ENCODE data around the gene PRUNE2. TPM values are rescaled to one million over a fixed set of nuclear protein-coding genes. Genes with fewer than 3 reads are reported as not detected.

The PRUNE2 gene
- polyA plus RNA-seq, 1 of the 3 experiments (the other 2 are of a cell fraction), result 13.0 TPM

DNA sequence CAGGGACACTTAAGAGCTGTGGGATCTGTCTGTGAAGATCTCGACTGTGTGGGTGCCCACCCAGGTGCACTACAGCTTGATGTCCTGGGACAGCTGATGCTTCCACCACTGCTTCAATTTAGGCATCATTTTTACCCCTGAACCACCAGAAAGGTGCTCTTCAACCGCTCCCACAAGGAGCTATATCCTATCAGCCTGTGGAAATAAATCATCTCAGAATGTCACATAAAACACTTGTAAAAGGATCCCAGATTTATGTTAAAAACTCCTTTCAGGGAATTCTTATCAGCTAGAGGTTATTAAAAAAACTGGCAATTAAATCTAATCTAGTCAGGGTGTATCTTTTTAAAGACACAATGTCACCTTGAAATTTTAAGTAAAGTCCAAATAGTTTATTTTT, 224.4 kb downstream of the PRUNE2 start:
- H3K4me2 ChIP-seq, result peak overlapping the region; percentile 46
- H3K27me3 ChIP-seq (ENCODE audit: insufficient read depth), result no peaks in the 10 kb centered on the region
- TF ChIP-seq FOXJ3 (CRISPR knock-in tag; IDR thresholded peaks at IDR 0.05), result no peak
- TF ChIP-seq, protein P1, sequence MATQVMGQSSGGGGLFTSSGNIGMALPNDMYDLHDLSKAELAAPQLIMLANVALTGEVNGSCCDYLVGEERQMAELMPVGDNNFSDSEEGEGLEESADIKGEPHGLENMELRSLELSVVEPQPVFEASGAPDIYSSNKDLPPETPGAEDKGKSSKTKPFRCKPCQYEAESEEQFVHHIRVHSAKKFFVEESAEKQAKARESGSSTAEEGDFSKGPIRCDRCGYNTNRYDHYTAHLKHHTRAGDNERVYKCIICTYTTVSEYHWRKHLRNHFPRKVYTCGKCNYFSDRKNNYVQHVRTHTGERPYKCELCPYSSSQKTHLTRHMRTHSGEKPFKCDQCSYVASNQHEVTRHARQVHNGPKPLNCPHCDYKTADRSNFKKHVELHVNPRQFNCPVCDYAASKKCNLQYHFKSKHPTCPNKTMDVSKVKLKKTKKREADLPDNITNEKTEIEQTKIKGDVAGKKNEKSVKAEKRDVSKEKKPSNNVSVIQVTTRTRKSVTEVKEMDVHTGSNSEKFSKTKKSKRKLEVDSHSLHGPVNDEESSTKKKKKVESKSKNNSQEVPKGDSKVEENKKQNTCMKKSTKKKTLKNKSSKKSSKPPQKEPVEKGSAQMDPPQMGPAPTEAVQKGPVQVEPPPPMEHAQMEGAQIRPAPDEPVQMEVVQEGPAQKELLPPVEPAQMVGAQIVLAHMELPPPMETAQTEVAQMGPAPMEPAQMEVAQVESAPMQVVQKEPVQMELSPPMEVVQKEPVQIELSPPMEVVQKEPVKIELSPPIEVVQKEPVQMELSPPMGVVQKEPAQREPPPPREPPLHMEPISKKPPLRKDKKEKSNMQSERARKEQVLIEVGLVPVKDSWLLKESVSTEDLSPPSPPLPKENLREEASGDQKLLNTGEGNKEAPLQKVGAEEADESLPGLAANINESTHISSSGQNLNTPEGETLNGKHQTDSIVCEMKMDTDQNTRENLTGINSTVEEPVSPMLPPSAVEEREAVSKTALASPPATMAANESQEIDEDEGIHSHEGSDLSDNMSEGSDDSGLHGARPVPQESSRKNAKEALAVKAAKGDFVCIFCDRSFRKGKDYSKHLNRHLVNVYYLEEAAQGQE (IDR thresholded peaks at IDR 0.05; ENCODE audit: low read depth, low read length), result no peak
- no peak for TF ChIP-seq POLR2AphosphoS5 (IDR thresholded peaks at IDR 0.05; ENCODE audit: low read depth, low read length)
- no peak for TF ChIP-seq MEF2A (IDR thresholded peaks at IDR 0.05; ENCODE audit: borderline replicate concordance, low read depth)
- no peak for TF ChIP-seq FOXM1 (IDR thresholded peaks at IDR 0.05; ENCODE audit: low read depth)
- TF ChIP-seq, protein P2, sequence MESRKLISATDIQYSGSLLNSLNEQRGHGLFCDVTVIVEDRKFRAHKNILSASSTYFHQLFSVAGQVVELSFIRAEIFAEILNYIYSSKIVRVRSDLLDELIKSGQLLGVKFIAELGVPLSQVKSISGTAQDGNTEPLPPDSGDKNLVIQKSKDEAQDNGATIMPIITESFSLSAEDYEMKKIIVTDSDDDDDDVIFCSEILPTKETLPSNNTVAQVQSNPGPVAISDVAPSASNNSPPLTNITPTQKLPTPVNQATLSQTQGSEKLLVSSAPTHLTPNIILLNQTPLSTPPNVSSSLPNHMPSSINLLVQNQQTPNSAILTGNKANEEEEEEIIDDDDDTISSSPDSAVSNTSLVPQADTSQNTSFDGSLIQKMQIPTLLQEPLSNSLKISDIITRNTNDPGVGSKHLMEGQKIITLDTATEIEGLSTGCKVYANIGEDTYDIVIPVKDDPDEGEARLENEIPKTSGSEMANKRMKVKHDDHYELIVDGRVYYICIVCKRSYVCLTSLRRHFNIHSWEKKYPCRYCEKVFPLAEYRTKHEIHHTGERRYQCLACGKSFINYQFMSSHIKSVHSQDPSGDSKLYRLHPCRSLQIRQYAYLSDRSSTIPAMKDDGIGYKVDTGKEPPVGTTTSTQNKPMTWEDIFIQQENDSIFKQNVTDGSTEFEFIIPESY (IDR thresholded peaks at IDR 0.05; ENCODE audit: borderline replicate concordance, low read depth), result no peak
- TF ChIP-seq EP300 (IDR thresholded peaks at IDR 0.05; ENCODE audit: borderline replicate concordance in 1 of 2, low read depth in 1 of 2, low read length in 1 of 2), result no peak
- no peaks in the 10 kb centered on the region for H4K20me1 ChIP-seq (ENCODE audit: insufficient read depth)
- no peak for DNase-seq
- POLR2A ChIA-PET, result no interaction called here
- WGBS (ENCODE audit: low lambda C conversion rate), result 8% methylated on average over 2 of the region's 2 CpGs
- H3K27ac ChIP-seq (ENCODE audit: low read depth in 2 of 2, low read length in 1 of 2), result peak overlapping the region in 1 of 2 experiments; percentile 39; a peak in 1 of 4 replicates
- no peaks in the 10 kb centered on the region for H3K9me2 ChIP-seq
- no peaks in the 10 kb centered on the region for H3K36me3 ChIP-seq (replicated peaks in 1 of 2; ENCODE audit: control insufficient read depth in 1 of 2, insufficient read depth in 2 of 2, low read length in 1 of 2)
- no peaks in the 10 kb centered on the region; the same call in 1 of the 2 replicates for H3K79me2 ChIP-seq (ENCODE audit: insufficient read depth)
- no peaks in the 10 kb centered on the region for H3K9me3 ChIP-seq
- H3F3A ChIP-seq (replicated peaks; ENCODE audit: insufficient read depth), result peaks cover 19% of the 10 kb centered on the region
- H3K4me1 ChIP-seq (ENCODE audit: control insufficient read depth in 1 of 2, insufficient read depth in 2 of 2, low read depth in 1 of 2, low read length in 1 of 2), result 0 out of 4 replicates have a peak, but pooled peaks cover 0 to 4% of the 10 kb centered on the region in 2 experiments
- H2AFZ ChIP-seq (ENCODE audit: low read depth), result peak overlapping the region; percentile 47
- peak overlapping the region; percentile 34; the same call in 1 of the 2 replicates for H3K9ac ChIP-seq
- CTCF ChIA-PET, result no interaction called here
- peak overlapping the region; percentile 13 to 18; a peak in 2 of 4 replicates for H3K4me3 ChIP-seq (ENCODE audit: low read depth in 2 of 2, low read length in 1 of 2)

DNA sequence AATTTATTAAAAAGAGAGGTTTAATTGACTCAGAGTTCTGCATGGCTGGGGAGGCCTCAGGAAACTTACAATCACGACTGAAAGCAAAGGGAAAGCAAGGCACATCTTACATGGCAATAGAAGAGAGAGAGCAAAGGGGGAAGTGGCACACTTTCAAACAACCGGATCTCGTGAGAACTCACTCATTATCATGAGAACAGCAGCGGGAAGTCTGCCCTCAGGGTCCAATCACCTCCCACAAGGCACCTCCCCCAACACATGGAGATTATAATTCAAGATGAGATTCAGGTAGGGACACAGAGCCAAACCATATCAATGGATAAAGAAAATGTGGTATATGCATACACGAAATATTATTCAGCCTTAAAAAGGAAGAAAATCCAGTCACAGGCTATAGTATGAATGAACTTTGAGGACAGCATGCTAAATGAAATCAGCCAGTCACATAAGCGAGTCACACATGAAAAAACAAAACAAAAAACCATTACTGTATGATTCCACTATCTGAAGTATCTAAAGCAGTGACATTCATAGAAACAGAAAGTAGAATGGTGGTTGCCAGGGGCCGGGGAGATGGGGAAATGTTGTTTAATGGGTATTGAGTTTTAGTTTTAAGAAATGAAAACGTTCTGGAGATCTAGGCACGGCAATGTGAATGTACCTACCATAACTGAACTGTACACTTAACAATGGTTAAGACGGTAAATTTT, 225.0 kb downstream of the PRUNE2 start:
- WGBS (ENCODE audit: low lambda C conversion rate), result 6% methylated on average over 10 of the region's 10 CpGs
- H4K20me1 ChIP-seq (ENCODE audit: insufficient read depth), result no peaks in the 10 kb centered on the region
- no peaks in the 10 kb centered on the region for H3K9me2 ChIP-seq
- DNase-seq, result no peak
- H3K79me2 ChIP-seq (ENCODE audit: insufficient read depth), result no peaks in the 10 kb centered on the region; the same call in 1 of the 2 replicates
- H3K4me2 ChIP-seq, result peak overlapping the region; percentile 46
- peak overlapping the region; percentile 34; the same call in 1 of the 2 replicates for H3K9ac ChIP-seq
- H3K4me3 ChIP-seq (ENCODE audit: low read depth in 2 of 2, low read length in 1 of 2), result peak overlapping the region; percentile 13 to 18; a peak in 2 of 4 replicates
- peak overlapping the region in 1 of 2 experiments; percentile 39; a peak in 1 of 4 replicates for H3K27ac ChIP-seq (ENCODE audit: low read depth in 2 of 2, low read length in 1 of 2)
- no peaks in the 10 kb centered on the region for H3K9me3 ChIP-seq
- H2AFZ ChIP-seq (ENCODE audit: low read depth), result peak overlapping the region; percentile 47
- no peaks in the 10 kb centered on the region for H3K27me3 ChIP-seq (ENCODE audit: insufficient read depth)
- POLR2A ChIA-PET, result no interaction called here
- H3K36me3 ChIP-seq (replicated peaks in 1 of 2; ENCODE audit: control insufficient read depth in 1 of 2, insufficient read depth in 2 of 2, low read length in 1 of 2), result no peaks in the 10 kb centered on the region
- CTCF ChIA-PET, result no interaction called here
- 0 out of 4 replicates have a peak, but pooled peaks cover 0 to 4% of the 10 kb centered on the region in 2 experiments for H3K4me1 ChIP-seq (ENCODE audit: control insufficient read depth in 1 of 2, insufficient read depth in 2 of 2, low read depth in 1 of 2, low read length in 1 of 2)
- peaks cover 16% of the 10 kb centered on the region for H3F3A ChIP-seq (replicated peaks; ENCODE audit: insufficient read depth)
- no peak for TF ChIP-seq RXRA (IDR thresholded peaks at IDR 0.05; ENCODE audit: borderline replicate concordance, low read depth)
- TF ChIP-seq FOXM1 (IDR thresholded peaks at IDR 0.05; ENCODE audit: low read depth), result no peak
- TF ChIP-seq, protein P3, sequence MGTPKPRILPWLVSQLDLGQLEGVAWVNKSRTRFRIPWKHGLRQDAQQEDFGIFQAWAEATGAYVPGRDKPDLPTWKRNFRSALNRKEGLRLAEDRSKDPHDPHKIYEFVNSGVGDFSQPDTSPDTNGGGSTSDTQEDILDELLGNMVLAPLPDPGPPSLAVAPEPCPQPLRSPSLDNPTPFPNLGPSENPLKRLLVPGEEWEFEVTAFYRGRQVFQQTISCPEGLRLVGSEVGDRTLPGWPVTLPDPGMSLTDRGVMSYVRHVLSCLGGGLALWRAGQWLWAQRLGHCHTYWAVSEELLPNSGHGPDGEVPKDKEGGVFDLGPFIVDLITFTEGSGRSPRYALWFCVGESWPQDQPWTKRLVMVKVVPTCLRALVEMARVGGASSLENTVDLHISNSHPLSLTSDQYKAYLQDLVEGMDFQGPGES (IDR thresholded peaks at IDR 0.05; ENCODE audit: low read depth, low read length), result no peak
- TF ChIP-seq RFX5 (IDR thresholded peaks at IDR 0.05; ENCODE audit: low read length), result no peak
- TF ChIP-seq TAF1 (IDR thresholded peaks at IDR 0.05; ENCODE audit: borderline replicate concordance, low read depth, low read length), result no peak
- TF ChIP-seq CHD2 (IDR thresholded peaks at IDR 0.05; ENCODE audit: low read length, partially characterized antibody), result no peak
- TF ChIP-seq POLR2AphosphoS5 (IDR thresholded peaks at IDR 0.05; ENCODE audit: low read depth, low read length), result no peak
- TF ChIP-seq RCOR1 (IDR thresholded peaks at IDR 0.05; ENCODE audit: low read length), result no peak
- TF ChIP-seq FOXJ3 (CRISPR knock-in tag; IDR thresholded peaks at IDR 0.05), result no peak
- TF ChIP-seq EP300 (IDR thresholded peaks at IDR 0.05; ENCODE audit: borderline replicate concordance in 1 of 2, low read depth in 1 of 2, low read length in 1 of 2), result no peak
- TF ChIP-seq, protein P1 (IDR thresholded peaks at IDR 0.05; ENCODE audit: low read depth, low read length), result no peak
